ENCODE data around the gene E2F2. TPM values are rescaled to one million over a fixed set of nuclear protein-coding genes. Genes with fewer than 3 reads are reported as not detected.

E2F2 gene
- total and polyA plus RNA-seq, 2 of the 4 experiments (the other 2 are of a cell fraction), result 0.36 to 0.51 TPM

DNA sequence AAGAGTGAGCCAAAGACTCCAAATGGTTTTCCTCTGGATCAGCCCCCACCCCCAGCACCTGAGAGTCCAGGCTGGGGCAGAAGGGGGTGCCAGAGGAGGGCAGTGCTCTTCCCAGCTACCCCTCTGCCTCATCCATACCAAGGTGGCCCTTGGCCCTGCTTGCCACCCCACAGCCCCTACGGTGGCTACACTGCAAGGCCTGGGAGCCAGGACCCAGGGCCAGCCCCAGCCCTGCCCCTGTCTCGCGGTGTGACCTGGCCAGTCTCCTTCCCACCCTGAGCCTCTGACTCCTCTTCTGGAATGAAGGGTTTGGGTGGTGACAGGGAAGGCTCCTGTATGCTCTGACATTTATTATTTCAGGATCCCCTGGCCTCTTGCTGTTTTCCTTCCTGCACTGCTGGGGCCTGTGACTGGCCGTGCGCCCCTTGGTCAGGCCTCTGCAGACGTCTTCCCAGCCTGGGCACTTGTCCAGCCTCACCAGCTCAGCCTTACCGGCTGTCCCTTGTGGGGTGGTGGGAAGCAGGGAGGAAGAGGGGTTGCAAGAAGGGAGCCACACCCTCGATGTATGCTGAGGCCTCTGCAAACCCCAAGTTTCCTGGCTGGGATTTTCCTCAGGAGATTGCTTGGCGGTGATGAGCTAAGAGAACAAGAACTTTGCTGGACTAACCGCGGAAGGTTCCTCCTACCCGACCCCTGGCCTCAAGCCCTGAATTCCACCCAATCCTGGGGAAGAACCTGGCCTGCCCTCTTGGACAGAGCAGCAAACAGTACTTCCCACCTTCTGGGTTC is 60.6 kb downstream of the E2F2 start:
- in situ Hi-C loops (cut with MboI; ENCODE audit: low sequenced_read_pairs), result no loop called here

More for the DNA sequence above, 60.6 kb downstream of the E2F2 start:
- CTCF ChIA-PET, result no interaction called here
- peak overlapping the region; percentile 20; the same call in 1 of the 2 replicates for H3K4ac ChIP-seq (ENCODE audit: low read depth, low read length)
- no peak overlapping the region; the same call in 1 of the 2 replicates for H2AK5ac ChIP-seq (ENCODE audit: low read depth, low read length)
- peaks cover 0 to 69% of the 10 kb centered on the region in 2 experiments for H3K79me1 ChIP-seq (ENCODE audit: low read depth in 1 of 2, low read length in 2 of 2)
- H3K14ac ChIP-seq (replicated peaks; ENCODE audit: low read depth, low read length), result no peak overlapping the region
- WGBS, 2 experiments (ENCODE audit: extremely low coverage in 2 of 2, insufficient read length in 1 of 2), result no CpG with 5 or more reads among the region's 12 CpGs
- peak overlapping the region; percentile 18 for H2AFZ ChIP-seq (replicated peaks; ENCODE audit: low read length, poor library complexity)
- no peak overlapping the region; the same call in 1 of the 2 replicates for H4K5ac ChIP-seq (ENCODE audit: low read depth, low read length)
- H2BK20ac ChIP-seq (ENCODE audit: low read depth, low read length), result no peak overlapping the region
- no peak overlapping the region for H3K23ac ChIP-seq (ENCODE audit: low read depth, low read length)
- H4K20me1 ChIP-seq (ENCODE audit: insufficient read depth, low read length), result peaks cover 42% of the 10 kb centered on the region
- ATAC-seq (ENCODE audit: low read depth), result peak; percentile 10
- no peaks in the 10 kb centered on the region; the same call in 1 of the 2 replicates for H3K36me3 ChIP-seq (ENCODE audit: control insufficient read depth, insufficient read depth, low read length)
- no peak overlapping the region for H2BK5ac ChIP-seq (ENCODE audit: low read depth, low read length, poor library complexity, severe bottlenecking)
- peak overlapping the region in 1 of 2 experiments; percentile 10; a peak in 1 of 4 replicates for H4K8ac ChIP-seq (ENCODE audit: low read depth in 2 of 2, low read length in 2 of 2)
- no peaks in the 10 kb centered on the region for H3K27me3 ChIP-seq (ENCODE audit: control insufficient read depth, insufficient read depth, low read length)
- no peak overlapping the region for H2BK15ac ChIP-seq (ENCODE audit: low read depth, low read length)
- no peak overlapping the region for H3K4me2 ChIP-seq (ENCODE audit: low read depth, low read length)
- peak overlapping the region; percentile 42; the same call in 1 of the 2 replicates for H2BK120ac ChIP-seq (ENCODE audit: low read depth, low read length)
- intact Hi-C loops (cut with micrococcal nuclease) (no loop called here), dilution Hi-C loops (cut with HindIII; ENCODE audit: low sequenced_read_pairs, unreplicated experiment) (no loop called here)
- H2AK9ac ChIP-seq (replicated peaks; ENCODE audit: low read depth, low read length, poor library complexity), result peak overlapping the region; percentile 83
- H3K9ac ChIP-seq (ENCODE audit: low read depth, low read length), result no peak overlapping the region
- POLR2A ChIA-PET (ENCODE audit: unreplicated experiment), result no interaction called here
- no peak overlapping the region for H3K56ac ChIP-seq (ENCODE audit: extremely low read depth, insufficient read depth, low read length)
- H3K9me3 ChIP-seq (ENCODE audit: control insufficient read depth, insufficient read depth, low read length), result no peaks in the 10 kb centered on the region
- no TSS peak for BruUV-seq (replicated peaks)
- H3K4me3 ChIP-seq (ENCODE audit: insufficient read depth, low read depth, low read length), result no peak overlapping the region
- H3K4me1 ChIP-seq (ENCODE audit: control insufficient read depth, insufficient read depth, low read length), result peaks cover 16% of the 10 kb centered on the region
- H3K27ac ChIP-seq (ENCODE audit: insufficient read depth, low read length), result no peak overlapping the region
- DNase-seq, result peak; percentile 49
- TF ChIP-seq MAZ (IDR thresholded peaks at IDR 0.05; ENCODE audit: borderline replicate concordance, low read depth, low read length), result no peak
- no peak for TF ChIP-seq CHD1 (IDR thresholded peaks at IDR 0.05; ENCODE audit: low read depth, low read length)
- no peak for TF ChIP-seq RFX5 (IDR thresholded peaks at IDR 0.05; ENCODE audit: low read depth, low read length)
- TF ChIP-seq FOS (IDR thresholded peaks at IDR 0.05; ENCODE audit: low read depth, low read length), result no peak
- TF ChIP-seq, protein P1, sequence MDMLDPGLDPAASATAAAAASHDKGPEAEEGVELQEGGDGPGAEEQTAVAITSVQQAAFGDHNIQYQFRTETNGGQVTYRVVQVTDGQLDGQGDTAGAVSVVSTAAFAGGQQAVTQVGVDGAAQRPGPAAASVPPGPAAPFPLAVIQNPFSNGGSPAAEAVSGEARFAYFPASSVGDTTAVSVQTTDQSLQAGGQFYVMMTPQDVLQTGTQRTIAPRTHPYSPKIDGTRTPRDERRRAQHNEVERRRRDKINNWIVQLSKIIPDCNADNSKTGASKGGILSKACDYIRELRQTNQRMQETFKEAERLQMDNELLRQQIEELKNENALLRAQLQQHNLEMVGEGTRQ (IDR thresholded peaks at IDR 0.05; ENCODE audit: low read depth, low read length), result no peak
- H4K91ac ChIP-seq (ENCODE audit: insufficient read depth, low read depth, low read length), result no peak overlapping the region
- no peak overlapping the region; the same call in 1 of the 2 replicates for H3K18ac ChIP-seq (ENCODE audit: low read depth, low read length)
- peaks cover 16% of the 10 kb centered on the region for H3K9me1 ChIP-seq (ENCODE audit: insufficient read depth, low read length)

Data from IMR-90 (cell line).